GM21786 (cell line): ENCODE data around the gene NCAPG2.
"Not testable (repeated sequence)": the region's sequence is repeated elsewhere in the genome, so short reads cannot be mapped to it uniquely, and the experiment has no call there.

ENCODE experiments used
- ATAC-seq: cut with Tn5 transposase; IDR thresholded peaks from one replicate; pipeline ENCODE4 v1.9.1; 2021; ENCODE audit not compliant: unreplicated experiment

NCAPG2 gene

DNA sequence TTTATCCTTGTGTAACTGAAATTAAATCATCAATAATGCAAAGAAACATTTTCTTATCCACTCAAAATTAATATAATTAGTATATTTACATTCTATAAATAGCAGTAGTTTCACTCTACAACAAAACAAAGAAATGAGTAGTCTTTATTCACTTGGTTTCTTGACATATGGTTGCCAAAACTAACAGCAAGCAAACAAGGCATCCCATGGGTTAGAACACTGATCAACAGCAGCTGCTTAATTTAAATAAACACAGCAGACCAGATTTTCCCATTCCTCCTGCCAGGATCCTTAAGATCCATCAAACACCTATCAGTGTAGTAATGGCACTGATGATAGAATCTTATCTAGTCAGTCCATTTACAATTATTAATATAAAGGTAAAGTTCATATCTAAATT, 22.1 kb downstream of the NCAPG2 start:
- ATAC-seq, result no peak

DNA sequence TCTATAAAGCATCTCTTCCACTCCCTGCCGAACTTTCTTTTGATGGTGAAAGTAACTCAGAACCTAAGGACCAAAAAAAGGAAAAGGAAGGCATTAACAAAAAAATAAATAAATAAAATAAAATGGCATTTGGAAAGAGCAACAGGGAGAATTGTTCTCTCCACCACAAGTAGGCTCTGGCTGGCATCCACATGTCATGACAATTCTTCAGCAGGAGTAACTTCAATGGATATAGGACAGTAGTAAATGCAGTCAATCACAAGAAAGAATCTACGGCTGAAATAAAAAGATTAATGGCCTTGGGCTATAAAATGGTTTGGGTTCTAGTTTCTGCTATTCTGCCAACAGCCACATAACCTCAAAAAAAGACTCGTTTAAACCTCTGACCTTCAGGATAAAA, 23.9 kb downstream of the NCAPG2 start:
- no peak for ATAC-seq

DNA sequence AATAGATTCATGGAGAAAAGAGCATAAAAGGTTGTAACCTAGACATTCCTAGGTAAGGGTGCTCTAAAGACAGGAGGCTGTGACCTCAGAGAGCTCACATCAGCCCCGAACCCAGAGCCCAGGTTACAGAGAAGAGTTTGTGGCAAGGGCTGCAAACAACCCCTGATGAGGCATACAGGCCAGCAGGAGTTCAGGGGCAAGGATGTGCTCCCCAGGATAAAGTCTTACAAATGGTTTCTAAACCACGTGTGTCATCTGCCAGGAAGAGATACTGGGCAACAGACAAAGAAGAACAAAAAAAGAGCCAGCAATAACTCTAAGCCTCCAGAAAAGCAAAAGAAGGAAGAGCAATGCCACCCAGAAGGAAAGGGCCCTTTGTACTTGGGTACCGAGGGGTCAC, 27.7 kb downstream of the NCAPG2 start:
- ATAC-seq, result no peak

- ATAC-seq, result no peak
Observed at GRCh38 chr7:158676171-158676840, 28.3 kb downstream of the NCAPG2 start.

GRCh38 chr7:158672975-158673374, 31.6 kb downstream of the NCAPG2 start:
- ATAC-seq, result no peak

GRCh38 chr7:158668086-158668485, 36.5 kb downstream of the NCAPG2 start:
- ATAC-seq, result not testable (repeated sequence)

GRCh38 chr7:158666966-158667678, 37.5 kb downstream of the NCAPG2 start:
- ATAC-seq, result not testable (repeated sequence)

DNA sequence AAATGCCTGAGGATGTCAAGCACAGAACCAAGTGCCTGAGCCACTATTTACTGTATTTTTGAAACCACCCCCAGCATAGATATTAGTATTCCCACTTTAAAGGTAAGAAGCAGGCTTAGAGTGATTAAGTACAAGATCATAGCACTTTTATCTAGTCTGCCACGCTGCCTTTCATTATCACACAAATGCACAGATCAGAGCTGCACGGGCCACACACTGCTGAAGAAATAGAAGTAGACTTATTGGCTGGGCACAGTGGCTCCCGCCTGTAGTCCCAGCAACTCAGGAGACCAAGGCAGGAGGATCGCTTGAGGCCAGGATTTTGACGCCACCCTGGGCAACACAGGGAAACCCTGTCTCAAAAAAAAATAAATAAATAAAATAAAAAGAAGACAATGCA, 38.2 kb downstream of the NCAPG2 start:
- ATAC-seq, result no peak

- ATAC-seq, result no peak
Observed at GRCh38 chr7:158664406-158664805, 40.2 kb downstream of the NCAPG2 start.

DNA sequence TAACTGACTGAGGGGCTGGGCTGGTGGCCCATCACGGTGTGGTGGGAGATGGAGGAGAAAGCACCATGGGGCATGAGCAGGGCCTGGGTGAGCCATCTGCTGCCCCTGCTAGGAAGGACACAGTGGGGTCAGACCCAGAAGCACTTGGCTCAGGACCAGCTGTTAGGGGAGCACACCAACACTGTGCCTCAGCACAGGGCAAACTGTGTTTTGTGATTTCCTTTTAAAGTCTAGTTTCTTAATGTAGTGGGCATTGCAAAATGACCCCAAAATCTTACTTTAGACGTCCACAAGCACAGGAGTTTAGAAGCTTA, 41.2 kb downstream of the NCAPG2 start:
- ATAC-seq, result no peak

DNA sequence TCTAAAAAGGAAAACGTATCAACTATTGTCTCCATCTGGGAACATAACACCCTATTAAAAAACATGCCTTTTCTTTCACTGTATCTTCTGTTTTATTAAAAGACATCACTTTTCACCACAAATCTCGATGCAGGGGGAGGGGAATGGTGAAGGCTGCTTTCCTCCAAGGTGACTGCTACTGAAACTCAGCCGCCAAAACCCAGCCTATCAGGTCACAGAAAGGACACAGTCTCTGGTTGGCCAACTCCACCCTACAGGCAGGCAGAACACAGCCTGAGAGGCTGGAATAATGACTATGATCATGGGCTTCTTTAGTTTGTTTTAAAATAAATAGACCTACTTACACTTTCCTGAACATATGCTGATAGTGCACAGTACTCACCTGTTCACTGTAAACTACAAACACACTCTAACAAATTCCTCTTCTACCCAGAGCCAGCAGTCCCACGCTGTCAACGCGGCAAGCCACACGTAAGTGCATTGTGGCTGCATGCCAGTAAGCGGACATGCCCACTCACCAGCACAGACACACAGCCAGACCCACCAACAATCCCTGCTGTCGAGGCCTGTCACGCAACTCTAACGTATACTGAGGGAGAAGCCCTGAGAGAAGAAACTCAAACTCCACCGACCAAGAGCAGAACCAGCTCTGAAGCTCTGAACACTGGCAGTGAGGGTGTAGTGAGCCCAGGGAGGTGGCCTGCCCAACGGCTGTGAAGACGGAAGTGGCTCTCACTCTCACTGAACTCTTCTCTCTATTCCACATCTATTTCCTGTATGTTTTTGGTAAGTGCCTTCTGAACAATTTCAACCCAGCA, 41.8 kb downstream of the NCAPG2 start:
- no peak for ATAC-seq

DNA sequence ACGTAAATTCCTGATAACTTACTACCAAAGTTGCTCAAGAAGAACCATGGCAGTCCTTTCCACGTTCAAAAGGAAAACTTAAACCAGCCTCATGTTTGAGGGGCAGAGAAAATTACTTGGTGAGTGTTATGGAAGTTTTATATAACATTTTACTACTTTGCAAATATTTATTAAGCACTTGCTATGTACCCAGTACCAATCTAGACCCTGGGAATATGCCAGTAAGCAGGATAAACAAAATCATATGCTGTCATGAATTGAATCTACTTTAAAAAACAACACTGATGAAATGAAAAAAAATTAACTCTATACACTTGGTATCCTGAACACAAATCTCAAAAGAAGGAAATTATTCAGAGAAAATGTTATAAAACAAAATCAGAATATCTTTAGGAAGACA, 46.1 kb downstream of the NCAPG2 start:
- no peak for ATAC-seq

- ATAC-seq, result peak; percentile 31
Observed at GRCh38 chr7:158657189-158657746, 47.3 kb downstream of the NCAPG2 start.

GRCh38 chr7:158655931-158656441, 48.6 kb downstream of the NCAPG2 start:
- peak; percentile 97 for ATAC-seq

DNA sequence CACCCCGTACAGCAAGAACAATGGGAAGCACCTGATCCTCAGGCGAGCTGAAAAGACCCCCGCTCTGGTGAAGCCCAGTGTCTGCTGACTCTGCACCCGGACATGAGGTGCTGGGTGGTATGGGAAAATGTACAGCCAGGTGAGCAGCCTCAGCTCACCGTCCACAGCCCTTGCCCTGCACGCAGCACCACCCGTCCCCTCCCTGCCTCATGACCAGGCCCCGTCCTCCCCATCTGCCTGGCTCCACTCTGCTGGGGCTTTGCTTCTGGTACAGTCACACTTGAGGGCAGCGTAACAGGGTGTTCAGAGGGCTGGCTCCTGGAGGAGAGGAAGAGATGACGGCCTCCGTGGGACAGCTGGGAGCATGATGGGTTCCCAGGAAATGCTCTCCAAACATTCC, 49.1 kb downstream of the NCAPG2 start:
- no peak for ATAC-seq

DNA sequence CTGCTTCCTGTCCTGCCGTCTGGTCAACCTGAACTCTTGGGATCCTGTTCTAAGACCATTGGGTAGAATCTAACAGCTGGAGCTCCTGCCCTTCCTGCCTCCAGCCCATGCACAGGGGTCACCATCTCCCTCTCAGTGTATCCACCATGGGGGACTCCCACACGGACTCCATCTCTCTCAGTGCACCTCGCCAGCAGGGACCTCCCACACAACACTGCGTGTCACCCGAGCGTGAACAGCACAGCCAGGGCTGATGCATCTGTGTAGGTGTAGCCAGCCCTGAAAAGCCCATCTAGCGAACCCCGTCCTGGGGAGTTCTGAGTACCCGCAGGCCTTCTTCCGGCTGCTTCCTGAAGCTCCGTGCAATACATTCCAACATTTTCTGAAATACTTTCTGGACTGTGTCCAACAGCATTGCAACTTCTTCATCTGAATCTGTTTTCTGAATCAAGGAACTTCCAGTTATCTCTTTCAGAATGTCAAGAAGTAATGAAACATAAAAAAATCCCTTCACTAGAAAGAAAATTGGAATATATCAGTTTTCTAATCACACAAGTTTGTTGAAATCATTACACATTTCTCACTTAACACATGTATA, 52.5 kb downstream of the NCAPG2 start:
- no peak for ATAC-seq

DNA sequence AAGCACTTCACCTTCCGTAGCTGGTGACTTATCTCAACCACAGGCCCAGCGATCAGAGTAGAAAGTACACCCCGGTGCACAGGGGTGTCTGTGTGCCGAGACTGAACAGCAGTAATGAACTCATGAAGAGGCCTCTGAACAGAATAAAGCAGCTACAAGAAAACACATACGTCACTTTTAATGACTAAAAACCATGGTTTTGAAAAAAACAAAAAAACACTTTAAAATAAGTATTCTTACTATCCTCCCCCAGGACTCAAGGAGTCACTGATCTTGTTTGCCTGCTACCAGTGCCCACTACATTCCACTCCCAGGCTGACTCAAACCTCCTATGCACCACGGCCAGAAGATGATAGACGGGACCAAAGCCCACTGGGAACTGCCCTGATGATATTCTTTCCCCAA, 53.8 kb downstream of the NCAPG2 start:
- no peak for ATAC-seq

DNA sequence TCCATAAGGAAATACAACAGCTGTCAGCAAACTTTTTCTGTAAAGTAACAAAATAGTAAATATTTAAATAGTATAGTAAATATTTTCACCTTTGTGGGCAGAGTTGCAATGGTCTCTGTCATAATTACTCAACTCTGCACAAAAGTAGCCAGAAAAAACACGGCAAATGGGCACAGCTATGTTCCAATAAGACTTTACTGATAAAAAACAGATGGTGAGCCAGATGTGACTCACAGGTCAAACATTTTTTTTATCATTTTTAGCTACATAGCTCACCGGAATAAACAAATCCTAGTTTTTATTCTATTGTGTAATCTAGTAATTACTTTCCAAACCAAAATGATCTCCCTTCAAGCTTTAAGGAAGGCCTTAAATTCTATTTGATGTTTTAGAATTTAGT, 55.3 kb downstream of the NCAPG2 start:
- no peak for ATAC-seq

- no peak for ATAC-seq
Observed at GRCh38 chr7:158648787-158649186, 55.8 kb downstream of the NCAPG2 start.

DNA sequence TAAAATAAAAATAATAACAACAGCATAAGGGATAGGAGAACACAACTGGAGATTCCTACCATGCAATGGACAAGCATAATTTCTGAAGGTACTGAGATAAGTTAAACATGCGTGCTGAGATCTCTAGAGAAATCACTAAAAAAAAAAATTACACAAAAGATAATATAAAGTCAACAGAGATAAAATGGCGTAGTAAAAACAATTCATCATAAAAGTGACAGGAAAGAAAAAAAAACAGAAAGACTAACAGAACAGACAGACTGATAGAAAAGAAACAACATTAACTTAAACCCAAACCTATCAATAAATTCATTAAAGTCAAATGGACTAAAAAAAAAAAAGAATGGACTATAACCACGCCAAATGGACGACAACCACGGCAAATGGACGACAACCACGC, 56.4 kb downstream of the NCAPG2 start:
- no peak for ATAC-seq

- ATAC-seq, result no peak
Observed at GRCh38 chr7:158647475-158647792, 57.2 kb downstream of the NCAPG2 start.
